ENCODE results near the gene MBNL3.

MBNL3 gene

GRCh38 chrX:132425744-132426318 is 63.0 kb downstream of the MBNL3 start:
- WGBS (ENCODE audit: insufficient coverage, insufficient read length) = 100% methylated on average over 2 of the region's 3 CpGs
- no peak overlapping the region for H3K4me3 ChIP-seq (ENCODE audit: low read length)
- H3K4me1 ChIP-seq (ENCODE audit: control insufficient read depth, insufficient read depth, low read length) = no peaks in the 10 kb centered on the region
- no peaks in the 10 kb centered on the region for H3K9me3 ChIP-seq (ENCODE audit: control insufficient read depth, insufficient read depth, low read length)
- DNase-seq (ENCODE audit: low read depth, low spot score) = no peak
- no peaks in the 10 kb centered on the region for H3K36me3 ChIP-seq (ENCODE audit: control insufficient read depth, insufficient read depth, low read length)
- no peak overlapping the region for H3K27ac ChIP-seq (ENCODE audit: low read length)
- H3K27me3 ChIP-seq (ENCODE audit: control insufficient read depth, insufficient read depth, low read length) = no peaks in the 10 kb centered on the region

DNA sequence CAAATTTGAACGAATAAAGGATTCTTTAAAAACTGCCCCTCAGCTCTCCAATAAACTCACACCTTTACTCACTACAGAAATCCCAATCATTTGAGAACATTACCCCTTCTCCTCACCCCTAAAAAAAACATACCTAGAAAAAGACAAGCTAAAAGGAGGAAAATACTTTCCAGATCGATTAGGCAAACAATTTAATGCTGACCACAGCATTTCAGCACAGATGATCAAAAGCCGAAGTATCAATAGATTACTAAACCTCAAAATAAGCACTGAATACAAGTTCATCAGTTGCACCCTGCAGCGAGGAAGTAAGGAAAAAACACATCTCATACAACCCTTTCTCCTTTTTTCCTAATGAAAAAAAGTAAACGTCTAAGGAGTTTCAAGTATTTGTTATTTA is 65.5 kb downstream of the MBNL3 start:
- no CpG with 5 or more reads among the region's 5 CpGs for WGBS (ENCODE audit: insufficient coverage, insufficient read length)
- no peak for DNase-seq (ENCODE audit: low read depth, low spot score)
- Histone ChIP-seq H3K4me1 (ENCODE audit: control insufficient read depth, insufficient read depth, low read length) (no peaks in the 10 kb centered on the region), H3K4me3 (ENCODE audit: low read length) (no peak overlapping the region), H3K9me3 (ENCODE audit: control insufficient read depth, insufficient read depth, low read length) (no peaks in the 10 kb centered on the region), H3K36me3 (ENCODE audit: control insufficient read depth, insufficient read depth, low read length) (no peaks in the 10 kb centered on the region), H3K27me3 (ENCODE audit: control insufficient read depth, insufficient read depth, low read length) (no peaks in the 10 kb centered on the region), H3K27ac (ENCODE audit: low read length) (no peak overlapping the region)

DNA sequence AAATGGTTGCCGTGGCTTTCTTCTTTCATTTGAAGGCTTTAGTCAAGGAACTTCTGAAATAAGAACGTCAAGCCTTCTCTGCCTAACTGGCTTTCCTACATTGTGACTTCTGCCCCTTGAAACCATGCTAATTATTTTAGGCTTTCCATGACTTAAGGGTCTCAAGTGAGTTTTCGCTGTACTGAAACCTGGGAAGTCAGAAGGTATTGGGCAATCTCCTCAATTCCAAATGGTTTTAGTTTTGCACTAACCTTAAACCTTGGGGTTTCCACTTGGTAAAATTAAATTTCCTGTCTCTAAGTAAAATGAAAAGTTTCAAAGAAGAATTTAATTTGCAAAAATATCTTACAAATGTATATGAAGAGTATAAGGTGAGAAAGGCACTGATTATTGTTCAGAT is 73.8 kb downstream of the MBNL3 start:
- peaks cover 2% of the 10 kb centered on the region; the same call in 1 of the 2 replicates for H3K4me1 ChIP-seq (ENCODE audit: control insufficient read depth, insufficient read depth, low read length)
- no peaks in the 10 kb centered on the region for H3K36me3 ChIP-seq (ENCODE audit: control insufficient read depth, insufficient read depth, low read length)
- no peaks in the 10 kb centered on the region for H3K27me3 ChIP-seq (ENCODE audit: control insufficient read depth, insufficient read depth, low read length)
- no peaks in the 10 kb centered on the region for H3K9me3 ChIP-seq (ENCODE audit: control insufficient read depth, insufficient read depth, low read length)
- WGBS (ENCODE audit: insufficient coverage, insufficient read length) = no CpG with 5 or more reads among the region's 3 CpGs
- H3K4me3 ChIP-seq (ENCODE audit: low read length) = no peak overlapping the region
- no peak for DNase-seq (ENCODE audit: low read depth, low spot score)
- no peak overlapping the region for H3K27ac ChIP-seq (ENCODE audit: low read length)

DNA sequence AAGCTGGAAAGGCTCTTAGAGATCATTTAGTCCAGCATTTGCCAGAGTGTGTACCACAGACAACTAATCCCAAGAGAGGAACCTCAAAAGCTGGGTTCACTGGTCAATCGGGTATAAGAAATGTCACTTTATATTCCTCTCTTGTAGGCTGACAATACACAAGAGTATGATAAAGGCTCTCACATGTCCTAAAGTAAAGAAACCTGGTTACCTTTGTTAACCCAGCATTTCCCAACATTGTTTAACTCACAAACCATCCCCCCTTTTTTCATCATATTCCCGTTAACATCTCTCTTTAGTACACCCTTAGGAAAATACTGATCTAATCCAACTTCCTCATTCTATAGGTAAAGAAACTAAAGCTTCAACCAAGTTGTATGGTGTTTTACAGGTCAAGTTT is 74.4 kb downstream of the MBNL3 start:
- no peak overlapping the region for H3K4me3 ChIP-seq (ENCODE audit: low read length)
- H3K27ac ChIP-seq (ENCODE audit: low read length) = no peak overlapping the region
- H3K4me1 ChIP-seq (ENCODE audit: control insufficient read depth, insufficient read depth, low read length) = peaks cover 2% of the 10 kb centered on the region; the same call in 1 of the 2 replicates
- H3K27me3 ChIP-seq (ENCODE audit: control insufficient read depth, insufficient read depth, low read length) = no peaks in the 10 kb centered on the region
- DNase-seq (ENCODE audit: low read depth, low spot score) = no peak
- 100% methylated on average over 1 of the region's 2 CpGs for WGBS (ENCODE audit: insufficient coverage, insufficient read length)
- no peaks in the 10 kb centered on the region for H3K9me3 ChIP-seq (ENCODE audit: control insufficient read depth, insufficient read depth, low read length)
- H3K36me3 ChIP-seq (ENCODE audit: control insufficient read depth, insufficient read depth, low read length) = no peaks in the 10 kb centered on the region

DNA sequence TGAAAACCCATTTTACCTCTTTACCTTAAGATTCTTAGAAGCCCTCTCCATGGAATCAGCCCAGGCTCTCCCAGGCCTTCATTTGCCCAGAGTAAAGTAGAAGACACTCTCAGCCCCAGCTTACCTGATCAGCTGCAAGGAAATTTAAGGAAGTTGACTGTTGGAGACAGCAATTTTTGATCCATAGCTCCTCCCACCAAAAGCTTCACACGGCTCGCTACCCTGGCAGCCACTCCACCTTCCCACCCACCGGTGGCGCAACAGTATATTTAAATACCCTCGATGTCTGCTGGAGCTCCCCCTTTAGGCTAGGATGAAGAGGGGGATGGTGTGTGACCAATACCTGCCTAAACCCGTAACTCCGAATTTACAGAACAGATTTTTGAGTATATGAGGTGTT is 75.4 kb downstream of the MBNL3 start:
- Histone ChIP-seq H3K27ac (ENCODE audit: low read length) (no peak overlapping the region), H3K4me1 (ENCODE audit: control insufficient read depth, insufficient read depth, low read length) (peaks cover 2% of the 10 kb centered on the region; the same call in 1 of the 2 replicates), H3K27me3 (ENCODE audit: control insufficient read depth, insufficient read depth, low read length) (no peaks in the 10 kb centered on the region), H3K36me3 (ENCODE audit: control insufficient read depth, insufficient read depth, low read length) (no peaks in the 10 kb centered on the region), H3K4me3 (ENCODE audit: low read length) (no peak overlapping the region), H3K9me3 (ENCODE audit: control insufficient read depth, insufficient read depth, low read length) (no peaks in the 10 kb centered on the region)
- peak; percentile 13 for DNase-seq (ENCODE audit: low read depth, low spot score)
- no CpG with 5 or more reads among the region's 7 CpGs for WGBS (ENCODE audit: insufficient coverage, insufficient read length)

- no peak overlapping the region for H3K27ac ChIP-seq (ENCODE audit: low read length)
Measured at GRCh38 chrX:132412208-132412607, 76.6 kb downstream of the MBNL3 start.

GRCh38 chrX:132411310-132411977 is 77.4 kb downstream of the MBNL3 start:
- Histone ChIP-seq H3K4me3 (ENCODE audit: low read length) (no peak overlapping the region), H3K9me3 (ENCODE audit: control insufficient read depth, insufficient read depth, low read length) (no peaks in the 10 kb centered on the region), H3K4me1 (ENCODE audit: control insufficient read depth, insufficient read depth, low read length) (peaks cover 2% of the 10 kb centered on the region; the same call in 1 of the 2 replicates), H3K27ac (ENCODE audit: low read length) (no peak overlapping the region), H3K27me3 (ENCODE audit: control insufficient read depth, insufficient read depth, low read length) (no peaks in the 10 kb centered on the region), H3K36me3 (ENCODE audit: control insufficient read depth, insufficient read depth, low read length) (no peaks in the 10 kb centered on the region)
- no CpG with 5 or more reads among the region's 8 CpGs for WGBS (ENCODE audit: insufficient coverage, insufficient read length)
- DNase-seq (ENCODE audit: low read depth, low spot score) = no peak

More at GRCh38 chrX:132412208-132412607, 76.6 kb downstream of the MBNL3 start:
- Histone ChIP-seq H3K27me3 (ENCODE audit: control insufficient read depth, insufficient read depth, low read length) (no peaks in the 10 kb centered on the region), H3K36me3 (ENCODE audit: control insufficient read depth, insufficient read depth, low read length) (no peaks in the 10 kb centered on the region), H3K4me1 (ENCODE audit: control insufficient read depth, insufficient read depth, low read length) (peaks cover 2% of the 10 kb centered on the region; the same call in 1 of the 2 replicates), H3K9me3 (ENCODE audit: control insufficient read depth, insufficient read depth, low read length) (no peaks in the 10 kb centered on the region), H3K4me3 (ENCODE audit: low read length) (no peak overlapping the region)
- peak; percentile 37 for DNase-seq (ENCODE audit: low read depth, low spot score)
- no CpG with 5 or more reads among the region's 7 CpGs for WGBS (ENCODE audit: insufficient coverage, insufficient read length)

- Histone ChIP-seq H3K27ac (ENCODE audit: low read length) (no peak overlapping the region), H3K9me3 (ENCODE audit: control insufficient read depth, insufficient read depth, low read length) (no peaks in the 10 kb centered on the region), H3K27me3 (ENCODE audit: control insufficient read depth, insufficient read depth, low read length) (no peaks in the 10 kb centered on the region), H3K36me3 (ENCODE audit: control insufficient read depth, insufficient read depth, low read length) (no peaks in the 10 kb centered on the region), H3K4me1 (ENCODE audit: control insufficient read depth, insufficient read depth, low read length) (peaks cover 2% of the 10 kb centered on the region; the same call in 1 of the 2 replicates), H3K4me3 (ENCODE audit: low read length) (no peak overlapping the region)
- no CpG with 5 or more reads among the region's 5 CpGs for WGBS (ENCODE audit: insufficient coverage, insufficient read length)
- no peak for DNase-seq (ENCODE audit: low read depth, low spot score)
Measured at GRCh38 chrX:132409780-132410556, 78.9 kb downstream of the MBNL3 start.

DNA sequence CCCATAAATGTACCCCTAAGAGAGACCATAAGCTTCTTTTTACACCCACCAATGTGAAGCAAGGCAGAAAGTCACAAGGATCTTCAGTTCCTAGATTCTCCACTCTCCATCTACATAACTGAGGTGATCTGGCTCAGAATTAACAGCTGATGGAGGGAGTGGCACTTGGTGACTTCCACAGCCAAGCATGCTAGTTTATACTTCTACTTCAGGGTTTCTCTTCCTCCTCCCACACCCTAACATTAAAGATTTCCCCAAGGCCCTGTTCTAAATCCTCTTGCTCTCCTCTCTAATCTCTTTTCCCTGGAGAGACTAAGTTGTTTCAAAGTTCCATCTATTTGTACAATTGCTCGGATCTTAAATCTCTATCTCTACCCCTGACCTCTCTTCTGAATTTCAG is 81.1 kb downstream of the MBNL3 start:
- no peaks in the 10 kb centered on the region for H3K9me3 ChIP-seq (ENCODE audit: control insufficient read depth, insufficient read depth, low read length)
- H3K27me3 ChIP-seq (ENCODE audit: control insufficient read depth, insufficient read depth, low read length) = no peaks in the 10 kb centered on the region
- H3K4me3 ChIP-seq (ENCODE audit: low read length) = no peak overlapping the region
- no peak for DNase-seq (ENCODE audit: low read depth, low spot score)
- no peak overlapping the region for H3K27ac ChIP-seq (ENCODE audit: low read length)
- no CpG with 5 or more reads among the region's 1 CpG for WGBS (ENCODE audit: insufficient coverage, insufficient read length)
- peaks cover 2% of the 10 kb centered on the region; the same call in 1 of the 2 replicates for H3K4me1 ChIP-seq (ENCODE audit: control insufficient read depth, insufficient read depth, low read length)
- no peaks in the 10 kb centered on the region for H3K36me3 ChIP-seq (ENCODE audit: control insufficient read depth, insufficient read depth, low read length)

- no peaks in the 10 kb centered on the region for H3K9me3 ChIP-seq (ENCODE audit: control insufficient read depth, insufficient read depth, low read length)
- H3K27me3 ChIP-seq (ENCODE audit: control insufficient read depth, insufficient read depth, low read length) = no peaks in the 10 kb centered on the region
- no peak for DNase-seq (ENCODE audit: low read depth, low spot score)
- no peak overlapping the region for H3K27ac ChIP-seq (ENCODE audit: low read length)
- no peaks in the 10 kb centered on the region for H3K36me3 ChIP-seq (ENCODE audit: control insufficient read depth, insufficient read depth, low read length)
- peaks cover 2% of the 10 kb centered on the region; the same call in 1 of the 2 replicates for H3K4me1 ChIP-seq (ENCODE audit: control insufficient read depth, insufficient read depth, low read length)
- H3K4me3 ChIP-seq (ENCODE audit: low read length) = no peak overlapping the region
- WGBS (ENCODE audit: insufficient coverage, insufficient read length) = no CpG with 5 or more reads among the region's 9 CpGs
Measured at GRCh38 chrX:132406106-132406505, 82.7 kb downstream of the MBNL3 start.

Data from iPS DF 6.9 (cell line).